Caco-2 (cell line): ENCODE measurements around the gene COL6A6. TPM values are rescaled to one million over a fixed set of nuclear protein-coding genes. Genes with fewer than 3 reads are reported as not detected.

ENCODE experiments used
- BruUV-seq: library from RNA; stranded (reverse); fragments of 400-500 nt; replicated peaks from 2 replicates; lab custom pipeline; 2021; lab: Mats Ljungman, UMichigan
- CTCF ChIA-PET: fragments of 300-600 bp; sonication (Branson Sonifier 250); formaldehyde crosslinking; loops from one replicate; lab custom pipeline; 2022; ENCODE audit warnings: antibody characterized with exemption; lab: Charles Lee
- POLR2A ChIA-PET: fragments of 300-600 bp; sonication (Branson Sonifier 250); formaldehyde crosslinking; loops from one replicate; lab custom pipeline; 2022; ENCODE audit warnings: antibody characterized with exemption; lab: Charles Lee
- DNase-seq, 2 experiments: peaks; one replicate each; pipeline versions ENCODE4 v3.0.0 to v3.0.0-alpha.2; 2020 to 2022
- H3K27me3 ChIP-seq: replicated peaks from 2 replicates; pipeline ENCODE4 v1.6.0; 2011; ENCODE audit warnings: low read length; ENCODE audit not compliant: control insufficient read depth, insufficient read depth
- H3K36me3 ChIP-seq: 2 replicates; pipeline ENCODE4 v1.5.1; 2011; ENCODE audit warnings: low read length; ENCODE audit not compliant: control insufficient read depth, insufficient read depth
- H3K4me1 ChIP-seq: fragments of 250-450 bp; sonication (Bioruptor Pico); 2 replicates; pipeline ENCODE4 v1.5.1; 2020; ENCODE audit warnings: mild to moderate bottlenecking
- H3K4me3 ChIP-seq: 2 replicates; pipeline ENCODE4 v1.5.1; 2011; ENCODE audit warnings: low read depth, mild to moderate bottlenecking, control low read depth, low read length
- H3K9me3 ChIP-seq: fragments of 250-450 bp; sonication (Bioruptor Pico); 2 replicates; pipeline ENCODE4 v1.5.1; 2020; ENCODE audit warnings: mild to moderate bottlenecking, moderate library complexity
- H3K27ac Mint-ChIP-seq: one replicate; pipeline ENCODE4 v1.8.0; 2022; ENCODE audit warnings: mixed read lengths; ENCODE audit not compliant: unreplicated experiment
- H3K27me3 Mint-ChIP-seq: one replicate; pipeline ENCODE4 v1.8.0; 2022; ENCODE audit warnings: mixed read lengths; ENCODE audit not compliant: insufficient read depth, unreplicated experiment
- H3K36me3 Mint-ChIP-seq: one replicate; pipeline ENCODE4 v1.8.0; 2022; ENCODE audit warnings: mild to moderate bottlenecking, mixed read lengths; ENCODE audit not compliant: insufficient read depth, unreplicated experiment
- H3K4me1 Mint-ChIP-seq: one replicate; pipeline ENCODE4 v1.8.0; 2022; ENCODE audit warnings: low read depth, mixed read lengths; ENCODE audit not compliant: unreplicated experiment
- H3K4me3 Mint-ChIP-seq: one replicate; pipeline ENCODE4 v1.8.0; 2022; ENCODE audit warnings: mild to moderate bottlenecking, moderate library complexity, mixed read lengths; ENCODE audit not compliant: unreplicated experiment
- H3K9me3 Mint-ChIP-seq: one replicate; pipeline ENCODE4 v1.8.0; 2022; ENCODE audit warnings: mixed read lengths; ENCODE audit not compliant: unreplicated experiment
- CTCF ChIP-seq, 2 experiments: fragments of 200-600 bp in 1 of 2; IDR thresholded peaks; 1 replicate in 1 of 2; 2 replicates in 1 of 2; pipeline versions ENCODE4 v1.5.1 to v1.8.0; 2011 to 2022; ENCODE audit warnings: antibody characterized with exemption in 1 of 2, control low read depth in 1 of 2, inconsistent platforms in 1 of 2, low read depth in 1 of 2, low read length in 1 of 2, mild to moderate bottlenecking in 1 of 2, moderate library complexity in 1 of 2; ENCODE audit not compliant: insufficient read depth in 1 of 2, severe bottlenecking in 1 of 2, unreplicated experiment in 1 of 2
- intact Hi-C: fragments of 100-400 bp; cut with micrococcal nuclease; formaldehyde crosslinking; loops from one replicate; pipeline ENCODE4 v1.10.0; 2022; ENCODE audit not compliant: unreplicated experiment
- total RNA-seq: library from RNA; stranded (reverse); gene quantifications from 2 replicates; pipeline ENCODE4 v1.2.3, GENCODE V29; 2022

COL6A6 gene
- total RNA-seq, 1 experiment from 2014 or later, result not detected

- intact Hi-C loops, result no loop called here
- no peak overlapping the region for H3K4me3 Mint-ChIP-seq
- ChIA-PET POLR2A (no interaction called here), CTCF (no interaction called here)
- BruUV-seq, result no TSS peak
- Histone ChIP-seq H3K36me3 (no peaks in the 10 kb centered on the region), H3K9me3 (no peaks in the 10 kb centered on the region), H3K4me1 (no peaks in the 10 kb centered on the region), H3K4me3 (no peak overlapping the region), H3K27me3 (no peaks in the 10 kb centered on the region)
- no peak for TF ChIP-seq CTCF (IDR thresholded peaks at IDR 0.05; ENCODE audit: insufficient read depth in 1 of 2, low read depth in 1 of 2, low read length in 1 of 2, severe bottlenecking in 1 of 2, unreplicated experiment in 1 of 2)
- H3K4me1 Mint-ChIP-seq, result no peaks in the 10 kb centered on the region
- no peak for DNase-seq
- no peak overlapping the region for H3K27ac Mint-ChIP-seq
- H3K27me3 Mint-ChIP-seq, result peaks cover 11% of the 10 kb centered on the region
- no peaks in the 10 kb centered on the region for H3K9me3 Mint-ChIP-seq
- no peaks in the 10 kb centered on the region for H3K36me3 Mint-ChIP-seq
Measured at GRCh38 chr3:130548356-130548755, 31.4 kb downstream of the COL6A6 start.

- no peaks in the 10 kb centered on the region for H3K9me3 Mint-ChIP-seq
- no peak for DNase-seq
- no peak for TF ChIP-seq CTCF (IDR thresholded peaks at IDR 0.05; ENCODE audit: insufficient read depth in 1 of 2, low read depth in 1 of 2, low read length in 1 of 2, severe bottlenecking in 1 of 2, unreplicated experiment in 1 of 2)
- Histone ChIP-seq H3K36me3 (no peaks in the 10 kb centered on the region), H3K27me3 (no peaks in the 10 kb centered on the region), H3K4me3 (no peak overlapping the region), H3K9me3 (no peaks in the 10 kb centered on the region), H3K4me1 (no peaks in the 10 kb centered on the region)
- ChIA-PET CTCF (no interaction called here), POLR2A (no interaction called here)
- H3K4me1 Mint-ChIP-seq, result no peaks in the 10 kb centered on the region
- H3K36me3 Mint-ChIP-seq, result no peaks in the 10 kb centered on the region
- peaks cover 7% of the 10 kb centered on the region for H3K27me3 Mint-ChIP-seq
- H3K27ac Mint-ChIP-seq, result no peak overlapping the region
- intact Hi-C loops, result no loop called here
- no TSS peak for BruUV-seq
- H3K4me3 Mint-ChIP-seq, result no peak overlapping the region
Measured at GRCh38 chr3:130557336-130558035, 40.5 kb downstream of the COL6A6 start.

- no peak for TF ChIP-seq CTCF (IDR thresholded peaks at IDR 0.05; ENCODE audit: insufficient read depth in 1 of 2, low read depth in 1 of 2, low read length in 1 of 2, severe bottlenecking in 1 of 2, unreplicated experiment in 1 of 2)
- no peaks in the 10 kb centered on the region for H3K4me1 ChIP-seq
Measured at GRCh38 chr3:130558366-130558765, 41.4 kb downstream of the COL6A6 start.

More at GRCh38 chr3:130558366-130558765, 41.4 kb downstream of the COL6A6 start:
- no peak for DNase-seq
- H3K4me3 Mint-ChIP-seq, result no peak overlapping the region
- H3K27me3 ChIP-seq, result no peaks in the 10 kb centered on the region
- no peak overlapping the region for H3K4me3 ChIP-seq
- POLR2A ChIA-PET, result no interaction called here
- no peak overlapping the region for H3K27ac Mint-ChIP-seq
- intact Hi-C loops, result no loop called here
- no peaks in the 10 kb centered on the region for H3K9me3 ChIP-seq
- no peaks in the 10 kb centered on the region for H3K36me3 ChIP-seq
- no TSS peak for BruUV-seq
- no peaks in the 10 kb centered on the region for H3K4me1 Mint-ChIP-seq
- H3K27me3 Mint-ChIP-seq, result peaks cover 7% of the 10 kb centered on the region
- no peaks in the 10 kb centered on the region for H3K9me3 Mint-ChIP-seq
- H3K36me3 Mint-ChIP-seq, result no peaks in the 10 kb centered on the region
- CTCF ChIA-PET, result no interaction called here
